Stimulated activated CD4-positive, alpha-beta T cell treated with anti-CD3 and anti-CD28 coated beads, Interleukin-4, amount 100 ng/mL, for 48 hours (primary cell): ENCODE measurements around the gene GSAP.

Source experiments
- DNase-seq, 2 donors: peaks; one replicate each; pipeline ENCODE4 v3.0.0-alpha.2; 2020; ENCODE audit warnings: low read depth in 2 of 2

Gene GSAP

DNA sequence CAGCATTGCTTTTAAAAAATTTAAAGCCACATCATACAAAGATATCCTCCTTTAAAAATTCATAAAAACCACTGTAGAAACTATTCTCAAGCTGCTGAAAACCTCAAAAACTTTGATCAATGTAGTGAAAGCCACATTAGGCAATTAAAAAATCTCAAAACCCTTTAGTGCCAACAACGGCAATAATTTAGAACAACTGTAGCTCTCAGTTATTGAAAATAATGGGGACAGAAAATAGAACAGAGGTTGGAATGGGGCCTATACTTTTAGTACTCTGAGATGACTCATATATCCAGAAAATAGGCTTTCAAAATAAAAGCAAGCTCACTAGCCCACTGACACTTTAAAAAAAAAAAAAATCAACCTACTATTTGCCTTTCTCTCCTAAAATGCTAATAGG lies 87.5 kb downstream of the GSAP start:
- no peak for DNase-seq

DNA sequence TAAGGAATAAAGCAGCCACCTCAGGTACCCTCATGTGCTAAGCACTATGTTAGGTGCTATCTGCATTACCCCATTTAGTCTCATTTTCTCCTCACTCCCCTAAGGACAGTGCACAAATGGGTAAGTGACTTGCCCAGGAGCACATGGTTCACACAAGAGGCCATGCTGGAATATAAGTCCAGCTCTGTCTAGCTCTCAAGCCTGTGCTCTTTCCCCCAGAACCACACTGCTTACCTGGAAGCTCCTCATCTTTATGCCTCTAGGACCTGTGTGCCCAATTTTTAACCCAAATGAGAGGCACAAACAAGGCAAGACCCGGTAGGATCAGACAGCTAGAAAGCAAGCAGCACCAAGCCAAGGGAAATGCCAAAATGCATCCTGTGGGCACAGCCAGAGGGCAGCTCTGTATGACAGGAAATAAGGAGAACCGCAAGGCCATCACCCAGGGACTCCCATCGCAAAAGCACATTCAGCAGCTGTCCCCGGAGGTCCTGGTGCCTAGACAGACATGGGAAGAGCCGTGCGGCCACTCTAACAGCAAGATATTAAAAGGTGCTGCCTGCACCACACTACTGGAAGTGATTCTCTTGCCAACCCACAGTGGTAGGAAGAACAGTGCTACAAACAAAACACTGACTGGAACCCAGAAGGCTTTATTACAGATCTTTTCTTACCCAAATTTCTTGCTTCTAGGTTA lies 88.1 kb downstream of the GSAP start:
- DNase-seq: no peak

DNA sequence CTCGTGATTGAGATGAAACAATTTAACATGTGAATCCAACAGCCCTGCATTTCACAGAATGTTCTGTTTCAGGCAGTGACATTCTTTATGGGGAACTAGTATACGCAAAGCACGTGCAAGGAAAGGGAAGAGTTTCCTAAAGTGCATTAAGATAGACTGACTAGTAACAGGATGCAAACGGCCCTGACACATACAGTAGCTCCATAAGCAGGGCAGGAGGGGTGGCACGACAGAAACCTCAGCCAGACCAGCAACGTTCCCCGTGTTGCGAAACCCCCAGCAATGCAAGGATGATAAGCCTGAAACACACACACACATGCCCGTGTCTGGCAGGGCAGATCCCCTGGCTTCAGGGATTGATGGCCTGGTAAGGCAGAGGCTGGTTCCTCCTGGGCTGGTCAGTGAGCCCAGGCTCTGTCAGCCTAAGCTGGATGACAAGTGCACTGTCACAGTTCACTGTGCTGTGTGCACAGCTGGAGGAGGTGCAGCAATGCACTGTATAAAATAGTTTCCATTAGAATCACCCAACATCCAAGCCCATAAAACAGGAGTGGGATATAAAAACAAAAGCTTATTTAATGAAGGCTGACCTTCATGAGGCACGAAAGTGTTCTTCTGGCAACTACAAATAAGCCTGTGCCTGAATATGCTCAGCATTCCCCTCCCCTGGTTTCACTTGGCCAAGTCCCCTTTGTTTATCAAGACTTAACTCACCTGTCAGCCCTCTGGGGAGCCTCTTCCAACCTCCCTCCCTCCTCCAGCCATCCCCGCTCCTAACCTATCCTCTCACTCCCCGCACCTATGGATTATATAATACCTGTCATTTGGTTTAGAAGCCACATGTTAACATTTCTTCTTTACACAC lies 88.8 kb downstream of the GSAP start:
- no peak for DNase-seq

DNA sequence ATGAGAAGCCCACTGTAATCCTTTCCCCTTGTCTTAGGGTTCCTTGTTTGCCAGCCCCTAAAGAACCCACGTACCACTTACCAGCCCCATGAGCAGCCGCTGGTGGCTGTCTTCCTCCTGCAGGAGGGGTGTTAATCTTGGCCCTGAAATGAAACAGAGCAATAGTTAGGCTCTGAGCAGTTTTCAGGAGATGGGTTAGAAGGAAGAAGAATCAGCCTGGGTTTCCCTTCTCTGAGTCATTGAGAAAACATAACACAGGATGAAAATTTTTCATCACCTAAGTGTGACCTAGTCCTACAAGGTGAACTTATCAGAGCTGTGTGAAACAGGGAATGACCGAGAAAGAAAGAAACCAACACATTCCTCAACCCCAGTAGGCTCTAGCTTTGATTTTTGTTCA lies 90.0 kb downstream of the GSAP start:
- DNase-seq: no peak

DNA sequence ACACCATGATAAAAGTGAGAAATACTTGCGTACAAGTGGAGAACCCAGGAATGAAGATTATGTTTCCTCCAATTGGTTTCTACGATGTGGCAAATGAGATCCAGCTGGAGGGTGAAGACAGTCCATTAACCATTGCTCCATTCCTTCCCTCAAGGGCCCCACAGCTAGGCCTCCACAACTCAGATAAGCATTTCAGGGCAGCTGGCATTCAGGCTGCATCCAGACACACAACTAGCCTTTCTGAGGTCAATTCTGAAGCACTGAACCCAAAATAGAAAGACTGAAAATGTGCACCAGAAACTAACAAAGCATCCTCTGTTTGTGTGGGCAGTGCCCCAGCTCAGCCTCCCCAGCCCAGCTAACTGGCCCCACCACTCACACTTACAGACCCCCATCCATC lies 94.8 kb downstream of the GSAP start:
- no peak for DNase-seq

DNA sequence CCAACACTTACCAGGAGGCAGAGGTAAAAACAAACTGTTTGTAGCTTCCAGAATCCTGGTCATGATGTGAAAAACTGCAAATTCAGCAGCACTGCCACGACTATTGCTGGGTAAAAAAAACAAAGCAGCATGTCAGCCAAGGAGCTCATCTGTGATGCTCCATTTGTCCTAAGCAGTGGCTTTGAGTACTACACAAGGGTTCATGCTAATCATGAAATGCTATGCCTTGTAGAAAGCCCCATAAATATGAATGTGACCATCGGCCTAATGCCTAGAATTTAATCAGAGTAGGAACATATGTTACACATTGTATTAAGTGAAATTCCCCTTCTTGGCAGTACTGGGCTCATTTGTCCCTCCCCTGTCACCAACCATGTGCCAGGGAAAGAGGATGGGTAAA lies 95.4 kb downstream of the GSAP start:
- DNase-seq: no peak

DNA sequence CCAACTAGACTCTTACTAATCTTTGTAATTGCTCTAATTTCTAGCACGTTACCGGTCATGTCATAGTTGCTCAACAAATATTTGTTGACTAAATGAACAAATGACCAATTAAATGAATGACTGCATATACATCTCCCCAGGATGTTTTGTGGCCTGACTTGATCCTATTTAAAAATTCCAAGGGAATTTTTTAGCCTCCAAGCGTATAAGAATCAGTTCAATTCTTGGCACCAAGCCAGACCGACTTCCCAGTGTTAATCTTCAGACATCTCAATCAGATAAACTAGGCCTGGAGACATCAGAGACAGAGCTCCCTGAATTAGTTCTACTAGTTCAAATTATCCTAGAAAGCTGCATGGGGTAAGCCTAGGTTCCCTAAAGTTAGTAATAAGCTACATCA lies 96.0 kb downstream of the GSAP start:
- no peak for DNase-seq

DNA sequence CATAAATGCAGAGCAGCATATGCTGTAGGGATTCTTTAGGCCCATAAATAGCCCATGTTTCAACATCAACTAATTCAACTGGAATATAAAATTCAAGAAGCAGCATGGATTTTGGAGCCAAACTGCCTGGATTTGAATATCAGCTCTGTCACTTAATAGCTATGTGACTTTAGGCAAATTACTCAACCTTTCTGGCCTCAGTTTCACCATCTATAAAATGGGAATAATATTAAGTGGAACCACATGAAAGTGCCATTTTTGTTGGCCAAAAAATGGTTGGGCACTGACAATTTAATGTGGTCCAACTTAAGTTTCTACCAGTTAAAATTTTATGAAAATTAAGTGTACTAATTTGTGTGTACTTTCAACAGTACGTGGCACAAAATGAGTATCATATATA lies 98.1 kb downstream of the GSAP start:
- DNase-seq: no peak

DNA sequence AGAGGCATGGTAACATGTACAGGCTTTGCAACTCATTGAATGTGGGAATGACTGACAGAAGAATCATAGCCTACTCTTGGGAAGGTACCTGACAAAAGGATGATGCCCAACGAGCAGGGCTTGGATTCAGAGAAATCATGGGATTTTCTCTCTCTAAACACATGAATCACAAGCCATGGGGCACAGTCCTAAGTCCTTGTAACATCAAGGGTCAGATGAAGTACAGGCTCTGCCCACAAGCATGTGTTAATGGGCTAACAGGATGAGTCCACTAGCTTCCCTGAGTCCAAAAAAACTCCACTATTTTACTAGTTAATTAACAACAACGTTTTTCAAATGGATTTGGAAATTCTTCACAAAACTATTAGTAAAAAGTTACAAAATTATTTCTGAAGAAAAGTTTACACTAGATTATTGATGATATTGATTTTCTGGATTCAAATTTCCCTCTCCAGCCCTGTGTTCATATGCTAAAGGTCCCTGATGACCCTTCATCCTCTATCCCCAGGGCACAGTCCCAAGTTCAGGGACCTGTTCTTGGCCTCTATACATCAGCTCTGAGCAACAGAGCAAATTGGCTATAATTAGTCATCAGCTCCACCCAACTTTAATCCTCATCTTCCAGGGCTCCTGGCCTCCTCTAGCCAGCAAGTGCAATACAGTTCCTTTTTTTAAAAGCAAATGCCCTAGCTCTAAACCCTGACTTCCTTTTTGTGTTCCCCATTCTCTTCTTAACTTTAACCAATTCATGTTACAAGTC lies 99.8 kb downstream of the GSAP start:
- no peak for DNase-seq

DNA sequence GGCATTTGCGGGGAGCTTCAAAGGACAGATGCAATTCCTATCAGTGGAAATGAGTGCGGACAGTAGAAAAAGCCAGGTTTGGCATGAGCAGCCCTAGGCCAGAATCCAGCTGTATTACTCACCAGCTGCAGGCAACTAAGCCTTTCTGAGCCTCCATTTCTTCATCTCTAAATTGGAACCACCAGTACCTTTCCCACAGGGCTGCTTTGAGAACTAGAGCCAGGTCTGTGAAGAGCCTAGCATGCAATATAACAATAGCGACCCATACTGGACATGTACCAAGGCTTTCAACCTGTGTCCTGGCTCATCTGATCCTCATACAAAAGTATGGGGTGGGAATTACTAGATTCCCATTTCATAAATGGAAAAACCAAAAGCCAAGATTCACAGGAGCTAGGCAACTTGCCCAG lies 101.0 kb downstream of the GSAP start:
- DNase-seq: no peak

DNA sequence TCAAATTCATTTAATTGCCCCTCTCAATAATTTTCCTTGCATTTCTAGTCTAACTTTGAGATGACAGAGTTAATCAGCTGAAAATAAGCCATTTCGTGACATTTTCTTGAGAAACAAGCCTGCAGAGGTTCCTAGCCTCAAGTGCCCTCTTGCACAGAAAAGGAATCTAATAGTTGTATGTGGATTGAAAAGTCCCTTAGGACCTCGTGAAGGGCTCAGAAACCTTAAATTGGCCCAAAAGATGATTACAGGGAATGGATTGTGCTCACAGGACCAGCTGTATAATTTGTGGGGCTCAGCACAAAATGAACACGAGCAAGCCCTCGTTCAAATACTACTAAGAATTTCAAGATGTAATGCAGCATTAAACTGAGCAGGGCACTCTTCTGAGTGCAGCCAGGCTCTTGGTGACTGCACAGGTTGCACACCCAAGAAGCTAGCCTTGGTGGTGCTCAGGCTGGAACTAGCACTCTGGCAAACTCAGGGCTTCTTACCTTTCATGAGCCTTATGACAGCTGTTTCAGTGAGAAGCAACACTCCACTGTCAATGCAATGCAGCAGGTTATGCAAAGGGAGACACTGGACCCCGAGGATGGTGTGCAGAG lies 102.2 kb downstream of the GSAP start:
- no peak for DNase-seq

DNA sequence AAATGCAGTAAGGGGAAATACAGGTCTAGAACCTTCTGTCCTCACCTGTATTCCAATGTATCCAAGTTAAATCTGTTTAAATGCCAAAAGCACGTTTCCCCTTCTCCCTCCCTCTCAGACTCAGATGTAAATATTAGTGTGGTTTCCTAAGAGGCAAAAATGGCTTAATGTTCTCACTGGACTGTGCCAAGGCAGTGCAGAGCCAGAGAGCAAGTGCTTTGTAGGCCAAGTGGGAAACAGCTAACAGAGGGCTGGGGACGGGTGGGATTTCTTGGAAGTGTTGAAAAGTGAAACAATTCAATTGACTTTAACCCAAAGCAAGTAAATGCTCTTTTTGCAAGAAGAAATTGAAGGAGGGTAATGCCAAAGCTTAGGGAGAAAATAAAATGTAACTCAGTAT lies 103.1 kb downstream of the GSAP start:
- no peak for DNase-seq

DNA sequence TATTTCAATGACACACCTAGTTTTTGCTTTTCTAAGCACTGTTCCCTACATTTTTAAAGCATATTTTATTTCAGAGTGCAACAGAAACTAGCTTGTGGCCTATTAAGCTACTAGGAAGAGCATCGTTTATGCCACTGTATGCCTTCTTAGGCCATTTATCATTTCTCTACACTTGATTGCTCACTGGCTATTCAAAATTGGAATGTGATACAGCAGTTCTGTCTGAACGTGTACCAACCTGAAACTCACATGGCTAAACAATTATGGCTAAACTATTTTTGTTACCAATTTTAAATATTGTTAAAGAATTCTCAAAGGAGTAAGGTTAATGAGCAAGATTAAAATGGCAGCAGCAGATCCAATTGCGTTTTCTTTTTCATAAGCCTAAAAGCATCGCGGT lies 105.2 kb downstream of the GSAP start:
- DNase-seq: no peak

DNA sequence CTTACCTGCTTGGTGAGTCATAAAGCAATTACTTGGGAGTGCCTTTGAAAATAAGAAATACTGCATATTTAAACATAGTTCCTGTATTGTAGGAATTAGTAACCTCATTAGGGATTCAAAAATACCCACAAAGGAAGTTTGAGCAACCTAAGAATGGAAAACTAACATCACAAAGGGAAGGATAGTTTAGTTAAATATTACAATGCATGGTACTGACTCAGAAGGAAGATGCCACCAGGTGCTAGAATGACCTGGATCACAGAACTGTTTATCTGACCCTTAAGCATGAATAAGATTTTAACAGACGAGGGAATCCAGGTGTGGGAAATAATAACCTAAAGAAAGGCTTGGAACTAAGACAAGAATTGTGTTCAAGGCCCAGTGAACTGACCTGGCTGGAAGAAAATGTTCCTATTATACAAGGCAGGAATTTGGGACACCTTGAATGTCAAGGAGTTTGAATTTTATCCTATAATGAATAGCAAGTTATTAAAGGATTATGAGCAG lies 106.4 kb downstream of the GSAP start:
- no peak for DNase-seq

DNA sequence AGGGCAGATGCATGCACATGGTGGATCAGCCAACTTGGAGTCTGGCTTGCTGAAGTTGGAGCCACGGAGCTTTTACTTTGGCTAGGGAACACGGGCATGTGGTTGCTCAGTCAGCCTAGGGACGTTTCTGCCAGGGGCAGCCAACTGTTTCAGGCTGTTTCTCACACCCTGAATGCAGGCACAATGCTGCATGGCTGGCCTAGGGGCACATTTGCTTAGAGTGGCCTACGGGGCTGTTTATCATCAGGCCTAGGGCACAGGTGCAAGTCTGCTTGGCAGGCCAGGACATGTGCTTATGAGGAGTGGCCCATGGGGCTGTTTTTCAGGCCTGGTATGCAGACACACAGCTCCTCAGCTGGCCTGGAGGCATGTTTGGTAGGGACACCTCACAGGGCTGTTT lies 107.4 kb downstream of the GSAP start:
- no peak for DNase-seq

DNA sequence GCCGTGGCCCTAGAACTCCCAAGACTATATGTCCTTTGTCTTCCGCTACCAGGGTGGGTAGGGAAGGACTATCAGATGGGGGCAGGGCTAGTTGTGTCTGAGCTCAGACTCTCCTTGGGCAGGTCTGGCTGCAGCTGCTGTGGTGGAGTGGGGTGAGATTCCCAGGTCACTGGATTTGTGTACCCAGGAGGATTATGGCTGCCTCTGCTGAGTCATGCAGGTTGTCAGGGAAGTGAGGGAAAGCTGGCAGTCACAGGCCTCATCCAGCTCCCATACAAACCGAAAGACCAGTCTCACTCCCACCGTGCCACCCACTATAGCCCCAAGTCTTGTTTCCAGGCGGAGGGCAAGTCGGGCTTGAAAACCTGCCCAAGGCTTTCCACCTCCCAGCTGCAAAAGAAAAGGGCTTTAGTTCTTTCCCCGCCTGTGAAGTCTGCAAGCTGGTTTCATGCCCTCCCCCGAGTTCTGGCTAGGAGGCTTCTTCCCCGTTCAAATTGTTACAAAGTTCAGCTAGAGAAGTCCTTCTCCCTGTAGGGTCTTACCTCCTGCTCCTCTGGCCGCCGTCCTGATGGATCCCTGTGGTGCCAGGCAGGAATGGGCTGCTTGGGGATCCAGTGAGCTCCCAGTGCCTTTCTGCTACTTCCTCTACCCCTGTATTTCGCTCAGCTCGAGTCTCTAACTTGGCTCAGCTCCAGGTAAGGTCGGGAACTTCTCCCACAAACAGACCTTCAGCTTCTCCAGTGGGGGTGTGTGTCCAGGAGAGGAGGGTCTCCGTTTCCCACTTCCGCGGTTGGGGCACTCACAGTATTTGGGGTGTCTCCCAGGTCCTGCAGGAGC lies 109.7 kb downstream of the GSAP start:
- DNase-seq: no peak

DNA sequence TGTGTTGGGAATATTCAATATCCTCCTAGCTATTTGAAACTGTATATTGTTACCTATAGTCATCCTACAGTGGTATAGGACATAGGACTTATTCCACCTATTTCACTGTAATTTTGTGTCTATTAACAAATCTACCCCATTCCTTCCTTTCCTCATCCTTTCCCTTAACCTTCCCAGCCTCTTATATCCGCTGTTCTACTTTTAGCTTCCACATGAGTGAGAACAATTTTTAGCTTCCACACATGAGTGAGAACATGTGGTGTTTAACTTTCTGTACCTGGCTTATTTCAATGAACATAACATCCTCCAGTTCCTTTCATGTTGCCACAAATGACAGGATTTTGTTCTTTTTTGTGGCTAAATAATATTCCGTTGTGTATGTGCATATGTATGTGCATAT lies 120.6 kb downstream of the GSAP start:
- DNase-seq: no peak

DNA sequence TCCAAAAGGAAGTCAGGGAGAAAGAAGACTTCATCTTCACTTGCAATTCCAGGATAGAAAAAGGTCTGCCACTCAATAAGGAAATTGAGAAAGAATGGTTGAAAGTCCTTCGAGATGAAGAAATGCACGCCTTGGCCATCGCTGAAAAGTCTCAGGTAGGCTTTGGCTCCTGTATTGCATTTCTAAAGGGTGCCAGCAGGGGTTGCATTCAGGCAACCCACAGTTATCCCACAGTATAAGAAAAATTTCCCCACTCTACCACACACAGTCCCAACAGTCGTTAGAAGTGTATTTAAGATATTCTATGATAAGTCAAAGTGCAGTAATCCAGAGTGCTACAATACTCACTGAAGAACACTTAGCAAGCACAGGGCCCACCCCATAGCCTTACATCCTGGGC lies 123.1 kb downstream of the GSAP start:
- no peak for DNase-seq

DNA sequence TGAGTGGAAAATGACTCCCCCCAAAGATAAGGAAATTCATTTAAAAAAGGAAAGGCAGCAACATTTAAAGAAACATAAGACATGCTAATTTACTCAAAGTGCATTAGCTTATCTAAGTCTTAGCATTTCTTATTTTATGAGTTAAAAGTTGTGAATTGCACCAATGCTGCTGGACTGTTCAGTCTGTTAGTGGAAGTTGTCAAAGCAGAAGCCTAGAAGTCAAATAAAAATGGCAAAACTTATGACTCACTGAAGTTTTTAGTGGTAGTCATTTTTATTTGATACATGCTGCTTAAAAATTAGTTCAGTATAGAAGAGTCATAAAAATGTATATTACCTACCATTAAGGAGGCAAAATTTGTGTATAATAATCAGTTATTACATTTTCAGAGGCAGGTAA lies 125.7 kb downstream of the GSAP start:
- DNase-seq: no peak

DNA sequence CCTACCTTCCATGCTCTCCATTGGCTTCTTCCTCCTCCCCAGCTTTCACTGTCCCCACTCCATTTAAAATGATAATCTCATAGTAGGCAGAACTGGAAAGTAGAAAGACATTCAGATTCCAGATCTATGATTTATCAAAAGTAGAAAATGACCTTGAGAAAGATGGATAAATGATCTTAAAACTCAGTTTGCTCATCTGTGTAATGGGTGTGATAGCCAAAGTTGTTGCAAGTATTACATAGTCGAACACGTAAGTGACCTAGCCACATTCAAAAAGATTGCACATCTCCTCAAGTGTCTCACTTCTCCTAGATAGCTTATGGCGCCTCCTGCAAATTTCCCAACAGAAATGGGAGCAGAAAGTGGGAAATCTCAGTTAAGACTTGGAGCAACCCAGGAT lies 126.8 kb downstream of the GSAP start:
- DNase-seq: no peak

DNA sequence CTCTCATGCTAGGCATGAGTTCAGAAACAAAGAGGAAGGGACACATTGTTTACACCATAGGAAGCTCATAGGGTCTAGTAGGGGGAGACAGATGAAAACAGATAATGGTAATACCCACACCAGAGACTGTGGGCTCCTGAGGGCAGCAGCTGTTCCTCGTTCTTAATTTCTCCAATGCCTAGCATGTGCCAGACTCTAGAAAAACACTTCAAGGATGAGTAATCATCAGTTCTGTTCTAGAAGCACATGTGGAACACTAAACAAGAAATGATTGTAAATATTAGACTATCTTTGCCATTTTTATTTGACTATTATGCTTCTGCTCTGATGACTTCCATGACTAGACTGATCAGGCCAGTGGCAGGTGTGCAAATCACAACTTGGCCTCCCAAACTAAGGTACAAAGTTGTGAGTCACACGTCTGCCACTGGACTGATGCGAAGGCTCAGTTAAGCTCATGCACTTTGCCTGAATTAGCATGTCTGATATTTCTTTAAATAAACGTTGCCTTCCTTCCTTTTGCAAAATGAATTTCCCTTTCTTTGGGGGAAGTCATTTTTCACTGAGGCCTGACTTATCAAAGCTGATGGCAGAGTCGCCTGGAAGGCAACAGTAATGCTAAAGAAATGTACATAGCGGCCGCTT lies 127.4 kb downstream of the GSAP start:
- DNase-seq: no peak
